22Rv1 (cell line): ENCODE measurements around the gene PPP4R4.

ENCODE experiments used
- ZFX ChIP-seq: fragments of 450-650 bp; IDR thresholded peaks from 2 replicates; pipeline ENCODE4 v1.6.1; 2017; ENCODE audit warnings: antibody characterized with exemption, borderline replicate concordance
- TF ChIP-seq, protein P1 (sequence below): fragments of 450-650 bp; IDR thresholded peaks from 2 replicates; pipeline ENCODE4 v1.5.1; 2017; ENCODE audit warnings: mild to moderate bottlenecking

DNA sequence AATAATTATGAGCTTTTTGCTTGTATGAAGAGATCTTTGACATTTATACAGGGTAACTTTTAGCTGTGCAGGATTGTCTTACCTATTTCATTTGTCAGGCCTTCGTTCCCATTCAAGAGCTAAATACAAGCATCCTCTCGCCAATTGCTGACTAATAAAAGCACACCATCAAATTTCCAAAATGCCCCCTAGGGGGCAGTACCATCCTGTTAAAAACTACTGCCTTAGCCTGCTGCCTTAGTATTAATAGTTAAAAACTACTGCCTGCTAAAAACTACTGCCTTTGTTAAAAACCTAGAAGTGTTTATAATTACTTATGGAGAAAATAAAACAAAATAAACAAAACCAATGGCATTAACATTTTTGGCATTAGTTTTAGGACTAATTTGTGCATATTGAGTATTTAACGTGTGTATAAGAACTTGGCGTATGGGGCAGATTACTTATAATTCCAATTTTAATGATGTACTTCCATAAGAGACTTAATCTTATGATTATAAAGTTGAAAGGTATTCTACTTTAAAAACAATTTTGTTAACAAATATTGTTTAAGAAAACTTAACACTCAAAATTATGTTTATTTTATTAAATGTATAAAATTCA lies 41.7 kb upstream of the PPP4R4 start:
- TF ChIP-seq, protein P1, sequence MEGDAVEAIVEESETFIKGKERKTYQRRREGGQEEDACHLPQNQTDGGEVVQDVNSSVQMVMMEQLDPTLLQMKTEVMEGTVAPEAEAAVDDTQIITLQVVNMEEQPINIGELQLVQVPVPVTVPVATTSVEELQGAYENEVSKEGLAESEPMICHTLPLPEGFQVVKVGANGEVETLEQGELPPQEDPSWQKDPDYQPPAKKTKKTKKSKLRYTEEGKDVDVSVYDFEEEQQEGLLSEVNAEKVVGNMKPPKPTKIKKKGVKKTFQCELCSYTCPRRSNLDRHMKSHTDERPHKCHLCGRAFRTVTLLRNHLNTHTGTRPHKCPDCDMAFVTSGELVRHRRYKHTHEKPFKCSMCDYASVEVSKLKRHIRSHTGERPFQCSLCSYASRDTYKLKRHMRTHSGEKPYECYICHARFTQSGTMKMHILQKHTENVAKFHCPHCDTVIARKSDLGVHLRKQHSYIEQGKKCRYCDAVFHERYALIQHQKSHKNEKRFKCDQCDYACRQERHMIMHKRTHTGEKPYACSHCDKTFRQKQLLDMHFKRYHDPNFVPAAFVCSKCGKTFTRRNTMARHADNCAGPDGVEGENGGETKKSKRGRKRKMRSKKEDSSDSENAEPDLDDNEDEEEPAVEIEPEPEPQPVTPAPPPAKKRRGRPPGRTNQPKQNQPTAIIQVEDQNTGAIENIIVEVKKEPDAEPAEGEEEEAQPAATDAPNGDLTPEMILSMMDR, result peak; percentile 85
- TF ChIP-seq ZFX, result no peak
